Measurements from ENCODE around the gene AFDN.

Gene AFDN

GRCh38 chr6:168005796-168006195, 179.1 kb downstream of the AFDN start:
- TF ChIP-seq CTCF (IDR thresholded peaks at IDR 0.05) = no peak

DNA sequence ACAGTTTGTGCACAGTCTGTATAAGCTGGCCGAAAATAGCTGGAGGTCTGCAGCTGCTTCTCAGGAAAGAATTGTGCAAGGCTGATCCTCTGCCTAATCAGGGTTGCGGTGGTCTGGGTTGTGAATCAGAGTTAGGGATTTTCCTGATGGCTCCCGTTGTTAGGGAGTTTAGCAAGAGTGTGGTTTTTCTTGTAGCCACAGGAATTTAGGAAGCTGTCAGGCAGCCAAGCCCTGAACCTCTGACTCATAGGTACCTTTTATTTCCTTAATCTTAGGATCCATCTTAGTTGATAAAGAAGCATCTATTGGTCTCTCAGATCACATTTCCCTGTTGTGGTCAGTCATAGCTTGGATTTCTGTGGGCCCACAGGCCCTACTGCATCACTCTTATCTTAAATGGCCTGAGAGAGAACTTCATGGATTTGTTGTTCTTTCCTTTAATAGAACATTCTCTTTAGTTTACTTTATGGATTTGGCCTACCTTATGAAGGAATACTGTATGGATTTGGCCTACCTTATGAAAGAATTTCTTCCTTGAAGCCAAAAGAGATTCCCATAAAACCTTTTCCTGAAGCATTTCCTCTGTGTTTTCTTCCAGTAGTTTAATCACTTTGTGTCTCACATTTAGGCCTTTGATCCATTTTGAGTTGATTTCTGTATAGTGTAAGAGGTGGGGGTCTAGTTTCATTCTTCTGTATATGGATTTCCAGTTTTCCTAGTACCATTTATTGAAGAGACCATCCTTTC, 181.1 kb downstream of the AFDN start:
- no peak for TF ChIP-seq CTCF (IDR thresholded peaks at IDR 0.05)

- no peak for TF ChIP-seq CTCF (IDR thresholded peaks at IDR 0.05)
Measured at GRCh38 chr6:168009331-168009730, 182.6 kb downstream of the AFDN start.

DNA sequence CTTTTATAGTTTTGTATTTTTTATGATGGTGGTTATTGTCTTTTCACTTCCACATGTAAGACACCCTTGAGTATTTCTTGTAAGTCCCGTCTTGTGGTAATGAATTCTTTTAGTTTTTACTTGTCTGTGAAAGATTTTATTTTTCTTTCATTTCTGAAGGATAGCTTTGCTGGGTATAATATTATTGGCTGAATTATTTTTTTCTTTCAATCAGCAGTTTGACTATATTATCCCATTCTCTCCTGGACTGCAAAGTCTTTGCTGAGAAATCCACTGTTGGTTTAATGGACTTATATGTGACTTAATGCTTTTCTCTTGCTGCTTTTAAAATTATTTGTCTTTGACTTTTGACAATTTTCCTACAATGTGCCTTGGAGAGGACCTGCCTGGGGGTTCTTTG, 184.6 kb downstream of the AFDN start:
- no peak for TF ChIP-seq CTCF (IDR thresholded peaks at IDR 0.05)

GRCh38 chr6:168012431-168013249, 185.9 kb downstream of the AFDN start:
- no peak for TF ChIP-seq CTCF (IDR thresholded peaks at IDR 0.05)

DNA sequence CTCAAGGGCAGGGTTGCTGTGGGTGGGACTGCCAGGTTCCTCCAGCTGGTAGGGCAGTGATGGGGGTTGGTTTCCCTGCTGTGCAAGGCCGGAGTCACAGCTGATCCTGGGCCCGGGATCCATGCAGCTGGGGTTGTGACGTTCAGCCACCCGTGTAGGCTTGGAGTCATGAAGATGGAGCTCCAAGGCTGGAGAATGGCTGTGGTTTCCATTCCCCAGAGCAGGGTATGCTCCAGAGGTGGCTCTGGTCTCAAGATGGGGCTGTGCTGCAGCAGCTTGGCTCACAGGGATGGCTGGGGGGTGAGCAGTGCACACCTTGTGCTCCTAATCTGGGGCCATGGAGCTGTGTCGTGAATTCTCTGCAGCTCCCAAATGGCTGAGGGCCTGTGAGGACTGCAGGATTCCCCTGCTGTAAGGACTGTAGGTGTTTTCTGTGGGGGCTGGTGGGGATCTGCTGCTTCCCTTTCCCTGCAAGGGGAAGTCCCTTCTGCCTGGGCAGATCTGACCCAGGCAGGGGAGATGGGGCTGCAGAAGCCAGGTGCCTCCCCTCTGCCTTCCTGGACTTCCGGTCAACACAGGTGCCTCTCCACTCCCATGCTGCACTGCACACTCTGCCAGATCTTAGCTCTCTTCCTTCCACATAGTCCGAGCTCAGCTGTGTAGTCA, 186.7 kb downstream of the AFDN start:
- no peak for TF ChIP-seq CTCF (IDR thresholded peaks at IDR 0.05)

GRCh38 chr6:168014428-168014827, 187.7 kb downstream of the AFDN start:
- TF ChIP-seq CTCF (IDR thresholded peaks at IDR 0.05) = no peak

Measured in LNCAP (cell line).